Measurements from ENCODE around the gene SARS1.

The SARS1 gene

GRCh38 chr1:109225711-109226445 is 12.2 kb downstream of the SARS1 start:
- no peak for DNase-seq (ENCODE audit: low spot score)

GRCh38 chr1:109228167-109228566 is 14.4 kb downstream of the SARS1 start:
- no peak for DNase-seq (ENCODE audit: low spot score)

GRCh38 chr1:109229531-109230127 is 15.9 kb downstream of the SARS1 start:
- DNase-seq (ENCODE audit: low spot score): no peak

- DNase-seq (ENCODE audit: low spot score): no peak
These were observed 17.3 kb downstream of the SARS1 start for GRCh38 chr1:109231066-109231465.

GRCh38 chr1:109235137-109235536 is 21.4 kb downstream of the SARS1 start:
- DNase-seq (ENCODE audit: low spot score): no peak

- no peak for DNase-seq (ENCODE audit: low spot score)
These were observed 23.8 kb downstream of the SARS1 start for GRCh38 chr1:109237512-109237911.

- no peak for DNase-seq (ENCODE audit: low spot score)
These were observed 24.7 kb downstream of the SARS1 start for GRCh38 chr1:109238382-109238781.

- DNase-seq (ENCODE audit: low spot score): no peak
These were observed 25.3 kb downstream of the SARS1 start for GRCh38 chr1:109239047-109239408.

GRCh38 chr1:109239409-109240068 is 25.8 kb downstream of the SARS1 start:
- no peak for DNase-seq (ENCODE audit: low spot score)

- DNase-seq (ENCODE audit: low spot score): peak; percentile 34
These were observed 26.7 kb downstream of the SARS1 start for GRCh38 chr1:109240158-109241152.

GRCh38 chr1:109241344-109241743 is 27.6 kb downstream of the SARS1 start:
- no peak for DNase-seq (ENCODE audit: low spot score)

- DNase-seq (ENCODE audit: low spot score): no peak
These were observed 28.2 kb downstream of the SARS1 start for GRCh38 chr1:109241841-109242345.

- DNase-seq (ENCODE audit: low spot score): no peak
These were observed 28.7 kb downstream of the SARS1 start for GRCh38 chr1:109242387-109242786.

- DNase-seq (ENCODE audit: low spot score): no peak
These were observed 29.5 kb downstream of the SARS1 start for GRCh38 chr1:109243221-109243620.

- DNase-seq (ENCODE audit: low spot score): no peak
These were observed 30.3 kb downstream of the SARS1 start for GRCh38 chr1:109243860-109244552.

- no peak for DNase-seq (ENCODE audit: low spot score)
These were observed 32.4 kb downstream of the SARS1 start for GRCh38 chr1:109246141-109246551.

GRCh38 chr1:109247401-109248365 is 34.0 kb downstream of the SARS1 start:
- no peak for DNase-seq (ENCODE audit: low spot score)

GRCh38 chr1:109248444-109248796 is 34.7 kb downstream of the SARS1 start:
- no peak for DNase-seq (ENCODE audit: low spot score)

- peak; percentile 76 for DNase-seq (ENCODE audit: low spot score)
These were observed 35.3 kb downstream of the SARS1 start, which contains the start of gene CELSR2 for GRCh38 chr1:109248797-109249629. TSS of gene CELSR2 (plus strand) at chr1:109249539. CDS start at chr1:109250080, 541 bp downstream.

Data from LoVo (cell line).